ENCODE results near the gene LHFPL4. TPM values are rescaled to one million over a fixed set of nuclear protein-coding genes. Genes with fewer than 3 reads are reported as not detected.

The LHFPL4 gene
- total and polyA plus RNA-seq, 2 of the 8 experiments (the other 6 are each of a cell fraction or from before 2014, with no cell fraction given), result 5.0 to 16.9 TPM

GRCh38 chr3:9469986-9470385 is 83.6 kb downstream of the LHFPL4 start:
- no peak overlapping the region for H3K9ac ChIP-seq (replicated peaks in 1 of 4; ENCODE audit: extremely low read depth in 1 of 4, low read depth in 3 of 4, low read length in 3 of 4)
- no peak for TF ChIP-seq CTBP2 (IDR thresholded peaks at IDR 0.05; ENCODE audit: borderline replicate concordance, insufficient read depth, insufficient read length, low read length)
- TF ChIP-seq USF2 (IDR thresholded peaks at IDR 0.05; ENCODE audit: low read length), result no peak
- no peak for TF ChIP-seq CEBPB (IDR thresholded peaks at IDR 0.05; ENCODE audit: low read depth, low read length)
- no peak for TF ChIP-seq KDM4A (IDR thresholded peaks at IDR 0.05; ENCODE audit: low read depth, low read length, severe bottlenecking)
- no peak for TF ChIP-seq SIRT6 (IDR thresholded peaks at IDR 0.05; ENCODE audit: low read length)
- TF ChIP-seq POLR2AphosphoS5 (IDR thresholded peaks at IDR 0.05; ENCODE audit: low read depth, low read length), result no peak
- TF ChIP-seq CHD2 (IDR thresholded peaks at IDR 0.05; ENCODE audit: low read length), result no peak
- TF ChIP-seq SUZ12 (IDR thresholded peaks at IDR 0.05; ENCODE audit: low read length), result no peak
- TF ChIP-seq E2F6 (IDR thresholded peaks at IDR 0.05), result no peak
- TF ChIP-seq CBX8 (IDR thresholded peaks at IDR 0.05; ENCODE audit: borderline replicate concordance, low read depth, low read length), result no peak
- no peak for TF ChIP-seq KDM1A (IDR thresholded peaks at IDR 0.05; ENCODE audit: borderline replicate concordance, low read length)
- no peak for TF ChIP-seq RAD21 (IDR thresholded peaks at IDR 0.05 in 1 of 2, conservative IDR thresholded peaks at IDR 0.05 in 1 of 2; ENCODE audit: low read depth in 2 of 2, low read length in 2 of 2)

More at GRCh38 chr3:9469986-9470385, 83.6 kb downstream of the LHFPL4 start:
- Histone ChIP-seq H3K36me3 (ENCODE audit: control insufficient read depth in 2 of 4, insufficient read depth in 4 of 4, low read length in 3 of 4) (peaks cover 47 to 98% (median 92%) of the 10 kb centered on the region in 4 experiments), H3K27me3 (replicated peaks in 1 of 4; ENCODE audit: control insufficient read depth in 3 of 4, extremely low read depth in 1 of 4, insufficient read depth in 3 of 4, low read length in 3 of 4) (no peaks in the 10 kb centered on the region), H3K79me2 (ENCODE audit: control insufficient read depth in 1 of 2, insufficient read depth in 2 of 2, low read length in 2 of 2) (peaks cover 0 to 8% of the 10 kb centered on the region in 2 experiments; a peak in 1 of 4 replicates), H2BK12ac (ENCODE audit: low read depth, low read length) (no peak overlapping the region), H3K9me3 (ENCODE audit: insufficient read depth in 2 of 2, low read depth in 1 of 2, low read length in 1 of 2) (no peaks in the 10 kb centered on the region), H4K91ac (replicated peaks; ENCODE audit: insufficient read length, low read length) (no peak overlapping the region), H3K23ac (ENCODE audit: insufficient read length) (no peak overlapping the region), H3K79me1 (ENCODE audit: low read depth, low read length) (peaks cover 4% of the 10 kb centered on the region; the same call in 1 of the 2 replicates), H2BK5ac (ENCODE audit: low read depth, low read length) (no peak overlapping the region), H2BK15ac (ENCODE audit: low read length) (no peak overlapping the region), H4K5ac (ENCODE audit: insufficient read length, low read depth, low read length) (no peak overlapping the region), H3K56ac (replicated peaks; ENCODE audit: insufficient read length, low read depth, low read length) (no peak overlapping the region), H3K4me3 (ENCODE audit: extremely low read depth in 1 of 4, insufficient read depth in 2 of 4, low read depth in 3 of 4, low read length in 4 of 4) (no peak overlapping the region), H4K8ac (ENCODE audit: extremely low read depth, insufficient read depth, low read length) (no peak overlapping the region), H4K20me1 (replicated peaks in 1 of 2; ENCODE audit: control insufficient read depth in 1 of 2, insufficient read depth in 2 of 2, low read length in 2 of 2) (peaks cover 8 to 18% of the 10 kb centered on the region in 2 experiments), H3K4me2 (ENCODE audit: insufficient read depth in 1 of 2, low read depth in 2 of 2, low read length in 2 of 2) (no peak overlapping the region), H3K14ac (ENCODE audit: insufficient read length) (no peak overlapping the region), H2BK20ac (ENCODE audit: low read length) (no peak overlapping the region), H3K27ac (ENCODE audit: low read depth, low read length) (no peak overlapping the region), H3K18ac (ENCODE audit: extremely low read depth, low read length) (no peak overlapping the region), H2AFZ (ENCODE audit: low read length) (no peak overlapping the region), H2BK120ac (replicated peaks; ENCODE audit: low read depth, low read length) (no peak overlapping the region), H3K23me2 (ENCODE audit: low read depth, low read length) (peaks cover 2% of the 10 kb centered on the region; the same call in 1 of the 2 replicates), H3K4ac (replicated peaks; ENCODE audit: insufficient read length, low read depth, low read length) (no peak overlapping the region), H2AK5ac (ENCODE audit: low read depth, low read length) (no peak overlapping the region), H3K4me1 (replicated peaks in 1 of 4; ENCODE audit: control insufficient read depth in 3 of 4, insufficient read depth in 4 of 4, low read length in 3 of 4) (no peaks in the 10 kb centered on the region)
- no peak for DNase-seq (ENCODE audit: low read depth in 1 of 2, low spot score in 2 of 2)
- FAIRE-seq, result no peak
- WGBS, 2 experiments (ENCODE audit: extremely low coverage in 1 of 2, insufficient coverage in 1 of 2, insufficient read length in 1 of 2, insufficient replicate concordance in 2 of 2, low coverage in 1 of 2, low lambda C conversion rate in 2 of 2, missing lambda C conversion rate in 1 of 2), result 88% methylated on average over 3 of the region's 3 CpGs; no CpG with 5 or more reads in 1 of the 2 experiments
- POLR2A ChIA-PET (ENCODE audit: partially characterized antibody), result interaction anchor here (1.4 to 1.8 kb wide), 6 partner anchors 11 to 107 kb away, joined by 3 to 6 read pairs (median 4); partner anchors contain the start of genes SETD5 and THUMPD3
- CTCF ChIA-PET (ENCODE audit: partially characterized antibody), result interaction anchor here (1.3 to 1.5 kb wide), 2 partner anchors 25 to 31 kb away, joined by 3 read pairs; no protein-coding TSS in a partner anchor

All from H1 (cell line).